Stomach (tissue), 9 donors: ENCODE results near the gene PRG2. TPM values are rescaled to one million over a fixed set of nuclear protein-coding genes. Genes with fewer than 3 reads are reported as not detected.

Experiments used
- DNase-seq, 2 donors: peaks; one replicate each; pipeline versions ENCODE4 v3.0.0 to v3.0.0-alpha.2; 2013 to 2019
- H3K27ac ChIP-seq, 5 donors: fragments of 200-600 bp in 4 of 5; sonication (generic) in 4 of 5; one replicate each; pipeline ENCODE4 v1.5.1; 2013 to 2019; ENCODE audit warnings: mild to moderate bottlenecking in 1 of 5, moderate library complexity in 1 of 5
- H3K27me3 ChIP-seq, 3 donors: fragments of 200-600 bp; sonication (generic); one replicate each; pipeline ENCODE4 v1.5.1; 2017 to 2019; ENCODE audit warnings: mixed run types in 1 of 3
- H3K36me3 ChIP-seq, 4 donors: fragments of 200-600 bp; sonication (generic); 1 replicate in 3 of 4; 2 replicates in 1 of 4; pipeline ENCODE4 v1.5.1; 2016 to 2019
- H3K4me1 ChIP-seq, 4 donors: fragments of 200-600 bp; sonication (generic); one replicate each; pipeline ENCODE4 v1.5.1; 2016 to 2019
- H3K4me3 ChIP-seq, 4 donors: fragments of 200-600 bp; sonication (generic) in 3 of 4; one replicate each; pipeline ENCODE4 v1.5.1; 2016 to 2019; ENCODE audit warnings: mild to moderate bottlenecking in 1 of 4
- H3K9me3 ChIP-seq, 4 donors: fragments of 200-600 bp; sonication (generic); one replicate each; pipeline ENCODE4 v1.5.1; 2016 to 2019
- EP300 ChIP-seq: sonication (generic); formaldehyde crosslinking; IDR thresholded peaks from one replicate; pipeline ENCODE4 v1.6.1; 2017; ENCODE audit warnings: antibody characterized with exemption
- POLR2A ChIP-seq, 4 donors: fragments of 450-650 bp; IDR thresholded peaks; one replicate each; pipeline ENCODE4 v1.6.1; 2016; ENCODE audit warnings: antibody characterized with exemption in 4 of 4, control low read depth in 2 of 4, mild to moderate bottlenecking in 1 of 4, moderate library complexity in 1 of 4
- POLR2AphosphoS5 ChIP-seq, 3 donors: sonication (generic); formaldehyde crosslinking; IDR thresholded peaks; one replicate each; pipeline ENCODE4 v1.6.1; 2016; ENCODE audit warnings: antibody characterized with exemption in 3 of 3
- WGBS, 5 donors: extraction: QIAGEN DNeasy Blood & Tissue Kit in 3 of 5; methylation state at CpG; one replicate each; pipeline versions ENCODE4 v1.1.5 to v1.1.7; 2013 to 2018; 5-methylcytosine and 5-hydroxymethylcytosine counted together
- intact Hi-C: fragments of 100-400 bp; cut with DNase I; formaldehyde crosslinking; loops from one replicate; pipeline ENCODE4 v1.15.1; 2023; ENCODE audit warnings: low total_unique reads
- polyA plus RNA-seq, 3 donors: library from polyadenylated mRNA; stranded (reverse); fragments of 200-250 nt; gene quantifications; one replicate each; pipeline ENCODE4 v1.2.3, GENCODE V29; 2013
- total RNA-seq, 5 donors: library from RNA; depleted of rRNA; stranded (reverse); fragments of >200 nt; gene quantifications; one replicate each; pipeline versions ENCODE4 v1.1.0 to v1.2.3, GENCODE V29; 2014 to 2016
- TF ChIP-seq, protein P1 (sequence below), 7 experiments: fragments of 450-650 bp in 4 of 7; fragments of 200-600 bp in 3 of 7; sonication (generic) in 3 of 7; IDR thresholded peaks; one replicate each; pipeline ENCODE4 v1.5.1; 2016 to 2019; ENCODE audit warnings: antibody characterized with exemption in 7 of 7, control low read depth in 2 of 7, mild to moderate bottlenecking in 1 of 7
- donor health status: healthy with polysubstance abuse.
- donor health status: Bipolar disorder and iron deficiency.
- donor health status: healthy.

Gene PRG2
- total and polyA plus RNA-seq, 8 donors = 0.25 to 0.73 TPM; not detected in 6

DNA sequence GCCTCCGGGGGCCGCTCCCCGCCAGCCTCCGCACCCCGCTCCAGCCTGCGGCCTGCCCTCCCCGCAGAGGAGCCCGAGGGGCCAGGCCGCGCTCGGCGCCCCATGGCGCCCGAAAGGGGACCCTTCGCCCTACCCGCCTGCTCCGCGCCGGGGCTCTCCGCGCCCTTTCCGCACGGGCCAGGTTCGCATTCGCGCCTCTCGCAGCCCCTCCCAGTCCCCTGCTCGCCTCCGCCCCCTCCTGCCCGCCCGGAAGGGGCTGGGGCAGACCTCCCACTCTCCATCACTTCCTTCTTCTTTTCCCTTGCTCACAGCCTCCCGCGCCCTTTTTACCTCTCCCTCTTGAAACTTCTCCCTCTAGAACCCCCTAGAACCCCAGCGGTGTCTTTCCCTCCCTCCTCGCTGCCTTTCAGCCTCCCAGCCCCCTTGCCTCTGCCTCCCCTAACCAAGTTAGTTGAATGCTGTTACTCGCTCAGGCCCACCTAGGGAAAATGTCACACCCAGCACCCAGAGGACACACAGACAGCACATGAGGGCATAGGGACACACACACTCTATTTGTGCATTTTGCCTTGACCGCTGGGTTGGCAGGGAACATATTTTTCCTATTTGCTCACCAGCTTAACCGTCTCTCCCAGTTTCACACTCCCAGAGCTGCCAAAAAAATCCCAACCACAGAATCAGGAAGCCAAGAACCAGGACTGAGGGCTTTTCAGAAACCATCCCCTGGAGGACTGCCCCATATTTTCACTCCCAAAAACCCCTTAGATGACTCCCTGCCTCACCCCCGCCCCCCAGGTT is 36.7 kb upstream of the PRG2 start, which contains the start of gene SLC43A3:
SLC43A3 (minus strand) TSS at position 193 of the 798 bp plus-strand sequence. CDS start 949 bp downstream, outside the sequence.
- Histone ChIP-seq H3K4me1 (peaks cover 47 to 84% (median 56%) of the 10 kb centered on the region in 4 donors), H3K9me3 (no peaks in the 10 kb centered on the region), H3K27me3 (no peaks in the 10 kb centered on the region), H3K36me3 (peaks cover 0 to 14% (median 10%) of the 10 kb centered on the region in 4 donors), H3K27ac (peak within 1 kb of the TSS; percentile 84 to 95 (median 92)), H3K4me3 (peak within 1 kb of the TSS; percentile 45 to 59 (median 53))
- intact Hi-C loops = no loop called here
- TF ChIP-seq, protein P1, sequence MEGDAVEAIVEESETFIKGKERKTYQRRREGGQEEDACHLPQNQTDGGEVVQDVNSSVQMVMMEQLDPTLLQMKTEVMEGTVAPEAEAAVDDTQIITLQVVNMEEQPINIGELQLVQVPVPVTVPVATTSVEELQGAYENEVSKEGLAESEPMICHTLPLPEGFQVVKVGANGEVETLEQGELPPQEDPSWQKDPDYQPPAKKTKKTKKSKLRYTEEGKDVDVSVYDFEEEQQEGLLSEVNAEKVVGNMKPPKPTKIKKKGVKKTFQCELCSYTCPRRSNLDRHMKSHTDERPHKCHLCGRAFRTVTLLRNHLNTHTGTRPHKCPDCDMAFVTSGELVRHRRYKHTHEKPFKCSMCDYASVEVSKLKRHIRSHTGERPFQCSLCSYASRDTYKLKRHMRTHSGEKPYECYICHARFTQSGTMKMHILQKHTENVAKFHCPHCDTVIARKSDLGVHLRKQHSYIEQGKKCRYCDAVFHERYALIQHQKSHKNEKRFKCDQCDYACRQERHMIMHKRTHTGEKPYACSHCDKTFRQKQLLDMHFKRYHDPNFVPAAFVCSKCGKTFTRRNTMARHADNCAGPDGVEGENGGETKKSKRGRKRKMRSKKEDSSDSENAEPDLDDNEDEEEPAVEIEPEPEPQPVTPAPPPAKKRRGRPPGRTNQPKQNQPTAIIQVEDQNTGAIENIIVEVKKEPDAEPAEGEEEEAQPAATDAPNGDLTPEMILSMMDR (IDR thresholded peaks at IDR 0.05) = no peak
- TF ChIP-seq POLR2AphosphoS5 (IDR thresholded peaks at IDR 0.05) = peak; percentile 46 to 66 (median 53)
- WGBS, 5 donors = 2 to 4% (median 2%) methylated on average over 19 to 39 of the region's 39 CpGs
- peak; percentile 76 to 88 for DNase-seq

DNA sequence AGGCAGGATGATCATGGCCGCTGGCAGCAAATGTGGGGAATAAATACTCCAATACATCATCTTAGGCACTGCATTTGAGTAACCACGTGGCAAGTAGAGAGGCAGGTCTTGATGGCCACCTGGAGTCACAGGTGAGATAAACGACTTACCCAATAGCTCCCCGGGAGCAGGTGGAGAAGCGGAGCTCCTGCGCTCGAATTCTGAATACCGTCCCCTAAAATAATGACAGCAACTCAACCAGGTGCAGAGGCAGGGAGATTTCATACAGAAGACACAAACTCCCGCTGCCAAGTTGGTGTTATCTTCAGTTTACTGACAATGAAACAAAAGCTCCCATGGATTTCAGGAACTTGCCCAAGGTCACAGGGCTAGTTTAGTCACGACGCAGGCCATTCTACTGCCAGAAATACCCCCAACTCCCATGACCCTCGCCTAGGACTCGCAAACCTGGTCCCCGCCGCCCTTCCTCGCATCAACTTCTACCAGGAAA is 36.0 kb upstream of the PRG2 start:
- TF ChIP-seq EP300 = no peak
- no peak for TF ChIP-seq POLR2AphosphoS5 (IDR thresholded peaks at IDR 0.05)
- no peak for TF ChIP-seq POLR2A (IDR thresholded peaks at IDR 0.05)
- TF ChIP-seq, protein P1 (IDR thresholded peaks at IDR 0.05) = no peak
- DNase-seq = peak in 1 of 2 donors; percentile 46
- intact Hi-C loops = no loop called here

GRCh38 chr11:57425565-57426438 is 35.4 kb upstream of the PRG2 start:
- peak; percentile 25 to 38 for DNase-seq
- no peaks in the 10 kb centered on the region for H3K27me3 ChIP-seq
- H3K36me3 ChIP-seq = peaks cover 4 to 25% (median 16%) of the 10 kb centered on the region in 4 donors
- TF ChIP-seq, protein P1 (IDR thresholded peaks at IDR 0.05) = no peak
- TF ChIP-seq POLR2AphosphoS5 (IDR thresholded peaks at IDR 0.05) (peak in 2 of 3 donors; percentile 44 to 74), EP300 (peak; percentile 5)
- H3K27ac ChIP-seq = peak overlapping the region; percentile 84 to 95 (median 92)
- WGBS, 5 donors = 48 to 63% (median 57%) methylated on average over 13 to 15 of the region's 15 CpGs
- intact Hi-C loops = no loop called here
- H3K4me3 ChIP-seq = peak overlapping the region; percentile 45 to 59 (median 53)
- H3K4me1 ChIP-seq = peaks cover 47 to 79% (median 56%) of the 10 kb centered on the region in 4 donors
- no peaks in the 10 kb centered on the region for H3K9me3 ChIP-seq

More for the DNA sequence above, 36.0 kb upstream of the PRG2 start:
- peaks cover 0 to 18% (median 10%) of the 10 kb centered on the region in 4 donors for H3K36me3 ChIP-seq
- no peaks in the 10 kb centered on the region for H3K27me3 ChIP-seq
- H3K9me3 ChIP-seq = no peaks in the 10 kb centered on the region
- peak overlapping the region; percentile 84 to 95 (median 92) for H3K27ac ChIP-seq
- H3K4me3 ChIP-seq = peak overlapping the region; percentile 45 to 59 (median 53)
- H3K4me1 ChIP-seq = peaks cover 47 to 84% (median 56%) of the 10 kb centered on the region in 4 donors
- 15 to 22% (median 16%) methylated on average over 13 to 16 of the region's 16 CpGs for WGBS, 5 donors
